OCI-LY7 (cell line): ENCODE measurements around the gene AGAP3. TPM values are rescaled to one million over a fixed set of nuclear protein-coding genes. Genes with fewer than 3 reads are reported as not detected.

Experiments used
- BruUV-seq: library from RNA; stranded (reverse); fragments of 400-500 nt; replicated peaks from 2 replicates; lab custom pipeline; 2021; lab: Mats Ljungman, UMichigan
- CTCF ChIA-PET: fragments of 300-600 bp; sonication (Branson Sonifier 250); formaldehyde crosslinking; loops from one replicate; lab custom pipeline; 2022; ENCODE audit warnings: antibody characterized with exemption; ENCODE audit not compliant: unreplicated experiment; lab: Charles Lee
- POLR2A ChIA-PET: fragments of 300-600 bp; sonication (Branson Sonifier 250); formaldehyde crosslinking; loops from one replicate; lab custom pipeline; 2022; ENCODE audit warnings: antibody characterized with exemption; lab: Charles Lee
- DNase-seq: peaks from one replicate; pipeline ENCODE4 v3.0.0-alpha.2; 2015; ENCODE audit warnings: low spot score
- H2AFZ ChIP-seq: fragments of 200-600 bp; sonication (generic), shearing (Covaris generic); 2 replicates; pipeline ENCODE4 v1.6.1; 2014; ENCODE audit warnings: mild to moderate bottlenecking, antibody characterized with exemption, low read length, moderate library complexity
- H3K27ac ChIP-seq: fragments of 200-600 bp; sonication (generic); 2 replicates; pipeline ENCODE4 v1.5.1; 2014; ENCODE audit warnings: mixed run types, low read depth, mild to moderate bottlenecking, moderate library complexity, low read length, inconsistent platforms; ENCODE audit not compliant: poor library complexity, severe bottlenecking
- H3K36me3 ChIP-seq: fragments of 200-600 bp; sonication (generic); 2 replicates; pipeline ENCODE4 v1.6.1; 2014; ENCODE audit warnings: mild to moderate bottlenecking, antibody characterized with exemption, low read length, moderate library complexity, mixed read lengths; ENCODE audit not compliant: insufficient read depth
- H3K4me1 ChIP-seq: fragments of 200-600 bp; sonication (generic); 2 replicates; pipeline ENCODE4 v1.5.1; 2014; ENCODE audit warnings: mild to moderate bottlenecking, low read length; ENCODE audit not compliant: insufficient read depth, poor library complexity, severe bottlenecking
- H3K4me2 ChIP-seq: fragments of 200-600 bp; sonication (generic); 2 replicates; pipeline ENCODE4 v1.6.1; 2014; ENCODE audit warnings: mild to moderate bottlenecking, low read length
- H3K4me3 ChIP-seq: fragments of 200-600 bp; sonication (generic); 2 replicates; pipeline ENCODE4 v1.5.1; 2014; ENCODE audit warnings: mild to moderate bottlenecking, low read depth, low read length; ENCODE audit not compliant: poor library complexity, severe bottlenecking
- H3K79me2 ChIP-seq: fragments of 200-600 bp; sonication (generic); 2 replicates; pipeline ENCODE4 v1.6.1; 2016; ENCODE audit warnings: low read depth, mild to moderate bottlenecking, low read length, moderate library complexity, mixed read lengths; ENCODE audit not compliant: insufficient read depth
- H3K9me2 ChIP-seq: fragments of 200-600 bp; sonication (generic); 2 replicates; pipeline ENCODE4 v1.6.1; 2016; ENCODE audit warnings: mild to moderate bottlenecking, low read length, mixed read lengths; ENCODE audit not compliant: insufficient read depth
- H3K9me3 ChIP-seq: fragments of 200-600 bp; sonication (generic); 2 replicates; pipeline ENCODE4 v1.6.1; 2014; ENCODE audit warnings: mild to moderate bottlenecking, mixed run types, low read length, mixed read lengths
- H4K20me1 ChIP-seq: fragments of 200-600 bp; sonication (generic); 2 replicates; pipeline ENCODE4 v1.6.1; 2014; ENCODE audit warnings: mild to moderate bottlenecking, antibody characterized with exemption, low read length, moderate library complexity, mixed read lengths; ENCODE audit not compliant: insufficient read depth
- EZH2phosphoT487 ChIP-seq: fragments of 200-600 bp; sonication (generic); IDR thresholded peaks from 2 replicates; pipeline ENCODE4 v1.6.1; 2018; ENCODE audit warnings: low read depth, borderline replicate concordance, mild to moderate bottlenecking, mixed run types, antibody characterized with exemption, low read length, moderate library complexity, mixed read lengths
- intact Hi-C: fragments of 100-400 bp; cut with micrococcal nuclease; formaldehyde crosslinking; loops from one replicate; pipeline ENCODE4 v1.10.0; 2022; ENCODE audit not compliant: unreplicated experiment
- total RNA-seq, 2 experiments: library from RNA; depleted of rRNA in 1 of 2; stranded (reverse); fragments of >200 nt in 1 of 2; shearing (Covaris generic) in 1 of 2; gene quantifications; 2 replicates each; pipeline ENCODE4 v1.2.3, GENCODE V29; 2014 to 2022
- TF ChIP-seq, protein P1 (sequence below): fragments of 200-600 bp; sonication (generic); conservative IDR thresholded peaks from 2 replicates; pipeline ENCODE4 v1.5.1; 2014; ENCODE audit warnings: mild to moderate bottlenecking, antibody characterized with exemption, low read length, moderate library complexity, mixed read lengths

The AGAP3 gene
- total RNA-seq, 2 experiments from 2014 or later = 4.8 to 30.9 TPM

DNA sequence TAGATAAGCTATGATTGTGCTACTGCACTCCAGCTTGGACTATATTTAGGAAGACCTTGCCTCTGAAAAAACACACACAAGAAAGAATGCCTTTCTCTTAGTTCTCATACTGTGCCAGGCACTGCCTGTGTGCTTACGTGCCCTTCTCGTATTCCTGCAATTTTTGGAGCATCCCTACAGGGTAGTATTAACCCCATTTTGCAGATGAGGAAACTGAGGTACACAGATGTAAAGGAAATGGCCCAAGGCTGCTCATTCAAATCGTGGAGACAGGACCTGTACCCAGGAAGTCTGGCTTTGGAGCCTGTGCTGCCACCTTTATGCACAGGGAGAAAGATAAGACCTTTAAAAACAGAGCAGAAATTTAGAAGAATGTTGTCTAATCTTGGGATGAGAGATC lies 16.7 kb downstream of the AGAP3 start:
- POLR2A ChIA-PET = interaction anchor here (0.5 kb wide), 1 partner anchor 8 kb away, joined by 5 read pairs; no protein-coding TSS in a partner anchor
- Histone ChIP-seq H4K20me1 (no peaks in the 10 kb centered on the region; the same call in 1 of the 2 replicates), H3K9me3 (no peaks in the 10 kb centered on the region), H3K27ac (no peak overlapping the region), H3K4me2 (no peak overlapping the region), H3K9me2 (no peaks in the 10 kb centered on the region), H3K4me3 (no peak overlapping the region), H2AFZ (no peak overlapping the region), H3K36me3 (no peaks in the 10 kb centered on the region), H3K79me2 (no peaks in the 10 kb centered on the region), H3K4me1 (no peaks in the 10 kb centered on the region)
- CTCF ChIA-PET = no interaction called here
- TF ChIP-seq EZH2phosphoT487 = no peak
- TF ChIP-seq, protein P1, sequence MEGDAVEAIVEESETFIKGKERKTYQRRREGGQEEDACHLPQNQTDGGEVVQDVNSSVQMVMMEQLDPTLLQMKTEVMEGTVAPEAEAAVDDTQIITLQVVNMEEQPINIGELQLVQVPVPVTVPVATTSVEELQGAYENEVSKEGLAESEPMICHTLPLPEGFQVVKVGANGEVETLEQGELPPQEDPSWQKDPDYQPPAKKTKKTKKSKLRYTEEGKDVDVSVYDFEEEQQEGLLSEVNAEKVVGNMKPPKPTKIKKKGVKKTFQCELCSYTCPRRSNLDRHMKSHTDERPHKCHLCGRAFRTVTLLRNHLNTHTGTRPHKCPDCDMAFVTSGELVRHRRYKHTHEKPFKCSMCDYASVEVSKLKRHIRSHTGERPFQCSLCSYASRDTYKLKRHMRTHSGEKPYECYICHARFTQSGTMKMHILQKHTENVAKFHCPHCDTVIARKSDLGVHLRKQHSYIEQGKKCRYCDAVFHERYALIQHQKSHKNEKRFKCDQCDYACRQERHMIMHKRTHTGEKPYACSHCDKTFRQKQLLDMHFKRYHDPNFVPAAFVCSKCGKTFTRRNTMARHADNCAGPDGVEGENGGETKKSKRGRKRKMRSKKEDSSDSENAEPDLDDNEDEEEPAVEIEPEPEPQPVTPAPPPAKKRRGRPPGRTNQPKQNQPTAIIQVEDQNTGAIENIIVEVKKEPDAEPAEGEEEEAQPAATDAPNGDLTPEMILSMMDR = no peak
- intact Hi-C loops = no loop called here
- no peak for DNase-seq
- BruUV-seq = no TSS peak

DNA sequence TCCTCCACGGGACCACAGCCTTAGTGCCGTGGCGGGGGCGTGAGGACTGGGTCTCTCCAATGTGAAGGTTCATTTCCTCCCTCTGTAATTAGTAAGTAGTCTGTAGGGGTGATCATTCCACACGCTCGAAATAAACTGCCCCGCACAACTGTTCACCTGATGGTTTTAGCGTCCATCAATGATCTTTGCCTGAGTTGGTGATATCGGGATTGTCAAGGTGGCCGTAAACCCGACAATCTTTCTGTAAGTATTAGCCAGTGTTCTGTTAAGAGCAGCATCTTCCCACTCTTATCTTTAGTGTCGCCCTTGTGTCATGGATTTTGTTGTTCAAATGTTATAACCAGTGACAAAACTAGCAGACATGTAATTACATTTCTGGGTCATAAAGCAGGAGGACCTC lies 17.7 kb downstream of the AGAP3 start:
- TF ChIP-seq EZH2phosphoT487 = no peak
- TF ChIP-seq, protein P1 = no peak
- ChIA-PET CTCF (no interaction called here), POLR2A (no interaction called here)
- no peaks in the 10 kb centered on the region for H3K9me2 ChIP-seq
- intact Hi-C loops = no loop called here
- no peaks in the 10 kb centered on the region for H3K79me2 ChIP-seq
- no peaks in the 10 kb centered on the region for H3K9me3 ChIP-seq
- no peak overlapping the region for H3K4me2 ChIP-seq
- no peak overlapping the region for H3K4me3 ChIP-seq
- BruUV-seq = no TSS peak
- H3K36me3 ChIP-seq = no peaks in the 10 kb centered on the region
- no peaks in the 10 kb centered on the region for H3K4me1 ChIP-seq
- DNase-seq = no peak
- no peaks in the 10 kb centered on the region; the same call in 1 of the 2 replicates for H4K20me1 ChIP-seq
- H3K27ac ChIP-seq = no peak overlapping the region
- H2AFZ ChIP-seq = no peak overlapping the region

DNA sequence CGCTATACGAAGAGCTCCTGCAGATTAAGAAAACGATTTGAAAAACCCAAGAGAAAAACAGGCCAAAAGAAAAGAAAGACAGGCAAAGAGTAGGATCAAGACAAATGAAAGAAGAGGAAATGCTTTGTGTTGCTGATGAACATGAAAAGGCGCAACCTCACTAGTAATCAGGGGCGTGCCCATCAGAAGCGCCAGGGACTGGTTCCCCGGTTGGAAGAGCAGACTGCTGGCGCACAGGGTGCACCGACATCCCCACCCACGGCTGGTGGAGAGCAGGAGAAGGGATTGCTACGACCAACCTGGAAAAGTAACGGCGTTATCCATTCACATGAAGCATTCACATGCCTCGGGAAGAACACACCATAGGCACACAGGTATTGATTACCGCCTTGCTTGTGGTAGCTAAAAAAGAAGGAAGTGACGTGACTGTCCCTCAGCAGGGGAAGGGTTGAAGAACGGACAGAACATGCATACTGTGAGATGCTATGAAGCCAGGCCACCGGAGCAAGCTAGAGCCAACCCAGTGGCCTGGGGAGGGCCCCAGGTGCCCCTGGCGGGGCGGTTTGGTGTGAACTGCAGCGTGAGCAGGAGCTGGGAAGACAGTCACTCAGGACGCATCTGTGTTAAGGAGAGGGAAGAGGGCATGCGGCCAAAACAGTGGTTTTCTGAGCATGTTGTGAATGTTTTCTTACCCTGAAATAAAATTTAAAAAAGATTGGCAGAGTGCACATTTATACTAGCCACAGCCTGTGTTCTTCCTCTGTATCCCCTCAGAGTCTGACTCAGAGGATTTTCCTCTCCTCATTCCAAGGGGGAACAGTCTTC lies 18.3 kb downstream of the AGAP3 start:
- Histone ChIP-seq H3K36me3 (no peaks in the 10 kb centered on the region), H3K79me2 (no peaks in the 10 kb centered on the region), H3K4me3 (no peak overlapping the region), H3K4me1 (no peaks in the 10 kb centered on the region), H3K9me3 (no peaks in the 10 kb centered on the region), H3K9me2 (no peaks in the 10 kb centered on the region), H2AFZ (no peak overlapping the region), H3K27ac (no peak overlapping the region), H4K20me1 (no peaks in the 10 kb centered on the region; the same call in 1 of the 2 replicates), H3K4me2 (no peak overlapping the region)
- no TSS peak for BruUV-seq
- DNase-seq = no peak
- CTCF ChIA-PET = interaction anchor here (0.6 kb wide), 1 partner anchor 24 kb away, joined by 3 read pairs; the partner anchor contains the start of gene FASTK
- intact Hi-C loops = no loop called here
- POLR2A ChIA-PET = no interaction called here
- TF ChIP-seq EZH2phosphoT487 = no peak
- TF ChIP-seq, protein P1 = no peak
